Parathyroid adenoma (tissue), 2 donors: ENCODE measurements around the gene TMSB4Y.

Experiments
- H2AFZ ChIP-seq: fragments of 300-600 bp; sonication (generic); one replicate; pipeline ENCODE4 v1.7.0; 2017; ENCODE audit warnings: antibody characterized with exemption, mild to moderate bottlenecking
- H3K27ac ChIP-seq: fragments of 300-600 bp; sonication (generic); one replicate; pipeline ENCODE4 v1.7.0; 2017
- H3K27me3 ChIP-seq: fragments of 300-600 bp; sonication (generic); one replicate; pipeline ENCODE4 v1.7.0; 2017; ENCODE audit warnings: low read length; ENCODE audit not compliant: control insufficient read depth, insufficient read depth
- H3K36me3 ChIP-seq: fragments of 300-600 bp; sonication (generic); one replicate; pipeline ENCODE4 v1.7.0; 2017; ENCODE audit warnings: low read length; ENCODE audit not compliant: control insufficient read depth, insufficient read depth
- H3K4me1 ChIP-seq: fragments of 300-600 bp; sonication (generic); one replicate; pipeline ENCODE4 v1.7.0; 2017; ENCODE audit warnings: control low read depth
- H3K4me2 ChIP-seq: fragments of 300-600 bp; sonication (generic); one replicate; pipeline ENCODE4 v1.7.0; 2017; ENCODE audit warnings: low read length
- H3K4me3 ChIP-seq: fragments of 300-600 bp; sonication (generic); one replicate; pipeline ENCODE4 v1.7.0; 2017; ENCODE audit warnings: low read depth, low read length
- H3K79me2 ChIP-seq: fragments of 300-600 bp; sonication (generic); one replicate; pipeline ENCODE4 v1.7.0; 2017; ENCODE audit warnings: control low read depth
- H3K9ac ChIP-seq: fragments of 300-600 bp; sonication (generic); one replicate; pipeline ENCODE4 v1.7.0; 2017; ENCODE audit warnings: mild to moderate bottlenecking
- H3K9me3 ChIP-seq: fragments of 300-600 bp; sonication (generic); one replicate; pipeline ENCODE4 v1.7.0; 2017; ENCODE audit warnings: low read length; ENCODE audit not compliant: control insufficient read depth
- CTCF ChIP-seq: fragments of 300-600 bp; sonication (generic); IDR thresholded peaks from one replicate; pipeline ENCODE4 v1.7.0; 2017; ENCODE audit warnings: antibody characterized with exemption, mild to moderate bottlenecking
- donor health status: primary hyperparathyroidism.

Gene TMSB4Y

GRCh38 chrY:13705197-13705596, 1.5 kb downstream of the TMSB4Y start:
- Histone ChIP-seq H3K79me2 (no peaks in the 10 kb centered on the region), H3K4me1 (no peaks in the 10 kb centered on the region), H3K27ac (no peak overlapping the region), H3K9me3 (no peaks in the 10 kb centered on the region), H2AFZ (no peak overlapping the region), H3K36me3 (no peaks in the 10 kb centered on the region), H3K4me3 (peak overlapping the region; percentile 56), H3K4me2 (peak overlapping the region; percentile 78), H3K9ac (no peak overlapping the region), H3K27me3 (no peaks in the 10 kb centered on the region)
- TF ChIP-seq CTCF, result no peak

- no peak for TF ChIP-seq CTCF
- no peak overlapping the region for H3K4me3 ChIP-seq
- H3K9ac ChIP-seq, result no peak overlapping the region
- no peaks in the 10 kb centered on the region for H3K4me1 ChIP-seq
- H2AFZ ChIP-seq, result no peak overlapping the region
- H3K27me3 ChIP-seq, result no peaks in the 10 kb centered on the region
- H3K9me3 ChIP-seq, result no peaks in the 10 kb centered on the region
- no peak overlapping the region for H3K4me2 ChIP-seq
- no peaks in the 10 kb centered on the region for H3K79me2 ChIP-seq
- H3K36me3 ChIP-seq, result no peaks in the 10 kb centered on the region
- H3K27ac ChIP-seq, result no peak overlapping the region
Measured at GRCh38 chrY:13708038-13708437, 4.3 kb downstream of the TMSB4Y start.

- no peaks in the 10 kb centered on the region for H3K27me3 ChIP-seq
- no peak overlapping the region for H2AFZ ChIP-seq
- no peak overlapping the region for H3K4me2 ChIP-seq
- H3K4me1 ChIP-seq, result no peaks in the 10 kb centered on the region
- no peaks in the 10 kb centered on the region for H3K36me3 ChIP-seq
- H3K4me3 ChIP-seq, result no peak overlapping the region
- no peak for TF ChIP-seq CTCF
- H3K79me2 ChIP-seq, result no peaks in the 10 kb centered on the region
- H3K27ac ChIP-seq, result no peak overlapping the region
- H3K9me3 ChIP-seq, result no peaks in the 10 kb centered on the region
- H3K9ac ChIP-seq, result no peak overlapping the region
Measured at GRCh38 chrY:13718996-13719395, 15.3 kb downstream of the TMSB4Y start.

- no peak overlapping the region for H3K4me3 ChIP-seq
- H2AFZ ChIP-seq, result no peak overlapping the region
- H3K27me3 ChIP-seq, result no peaks in the 10 kb centered on the region
- no peak overlapping the region for H3K27ac ChIP-seq
- H3K79me2 ChIP-seq, result no peaks in the 10 kb centered on the region
- H3K4me2 ChIP-seq, result no peak overlapping the region
- H3K9me3 ChIP-seq, result no peaks in the 10 kb centered on the region
- TF ChIP-seq CTCF, result no peak
- H3K36me3 ChIP-seq, result no peaks in the 10 kb centered on the region
- H3K9ac ChIP-seq, result no peak overlapping the region
- H3K4me1 ChIP-seq, result no peaks in the 10 kb centered on the region
Measured at GRCh38 chrY:13729517-13729916, 25.8 kb downstream of the TMSB4Y start.

GRCh38 chrY:13738618-13739017, 34.9 kb downstream of the TMSB4Y start:
- Histone ChIP-seq H3K9ac (no peak overlapping the region), H3K27me3 (no peaks in the 10 kb centered on the region), H3K4me1 (no peaks in the 10 kb centered on the region), H2AFZ (no peak overlapping the region), H3K9me3 (no peaks in the 10 kb centered on the region), H3K4me3 (no peak overlapping the region), H3K27ac (no peak overlapping the region), H3K4me2 (no peak overlapping the region), H3K36me3 (no peaks in the 10 kb centered on the region), H3K79me2 (no peaks in the 10 kb centered on the region)
- TF ChIP-seq CTCF, result no peak
